H1 (cell line): ENCODE results near the gene ZBTB20. TPM values are rescaled to one million over a fixed set of nuclear protein-coding genes. Genes with fewer than 3 reads are reported as not detected.

ENCODE experiments used
- HDAC2 ChIP-seq, 2 experiments: fragments of 300-600 bp in 1 of 2; sonication (generic) in 1 of 2; IDR thresholded peaks; 2 replicates each; pipeline ENCODE4 v1.6.1; 2011 to 2012; ENCODE audit warnings: low read depth in 2 of 2, low read length in 2 of 2, mild to moderate bottlenecking in 2 of 2, moderate library complexity in 2 of 2, borderline replicate concordance in 1 of 2, inconsistent platforms in 1 of 2
- JUN ChIP-seq: IDR thresholded peaks from 2 replicates; pipeline ENCODE4 v1.6.1; 2011; ENCODE audit warnings: low read depth, mild to moderate bottlenecking, improper control_type of control experiment, low read length
- POU5F1 ChIP-seq: IDR thresholded peaks from 2 replicates; pipeline ENCODE4 v1.6.1; 2011; ENCODE audit warnings: low read depth, mild to moderate bottlenecking, low read length, moderate library complexity
- SIN3A ChIP-seq, 2 experiments: IDR thresholded peaks in 1 of 2; conservative IDR thresholded peaks in 1 of 2; 2 replicates each; pipeline ENCODE4 v1.6.1; 2011 to 2012; ENCODE audit warnings: low read length in 2 of 2, improper control_type of control experiment in 1 of 2, low read depth in 1 of 2, mild to moderate bottlenecking in 1 of 2
- SIRT6 ChIP-seq: IDR thresholded peaks from one replicate; pipeline ENCODE4 v1.7.1; 2012; ENCODE audit warnings: low read length, inconsistent platforms
- TAF7 ChIP-seq: optimal IDR thresholded peaks from 2 replicates; pipeline ENCODE3; 2011; ENCODE audit warnings: low read depth, mild to moderate bottlenecking, inconsistent platforms, low read length, moderate library complexity, borderline replicate concordance
- ZNF274 ChIP-seq: IDR thresholded peaks from 2 replicates; pipeline ENCODE4 v1.7.0; 2012; ENCODE audit warnings: low read length, borderline replicate concordance; ENCODE audit errors: extremely low read depth
- polyA plus RNA-seq, 7 experiments: library from polyadenylated mRNA; depleted of rRNA in 3 of 7; stranded (reverse) in 5 of 7; unstranded in 2 of 7; fragments of >200 nt in 5 of 7; fragments of 200-250 nt in 2 of 7; gene quantifications; 1 replicate in 5 of 7; 2 replicates in 1 of 7; 4 replicates in 1 of 7; pipeline versions ENCODE4 v1.2.1 to v1.2.3, GENCODE V29; 2011 to 2013; ENCODE audit warnings: missing spikeins in 2 of 7, mixed read lengths in 2 of 7
- total RNA-seq: library from RNA; stranded (reverse); fragmentation: NEBNext Ultra II Directional; extraction: Animal tissue kit (Norgen Biotek cat#: 25700); gene quantifications from 2 replicates; pipeline ENCODE4 v1.2.1, GENCODE V29; 2021

Gene ZBTB20
- total and polyA plus RNA-seq, 2 of the 8 experiments (the other 6 are each of a cell fraction or from before 2014, with no cell fraction given): 0.35 to 1.3 TPM

DNA sequence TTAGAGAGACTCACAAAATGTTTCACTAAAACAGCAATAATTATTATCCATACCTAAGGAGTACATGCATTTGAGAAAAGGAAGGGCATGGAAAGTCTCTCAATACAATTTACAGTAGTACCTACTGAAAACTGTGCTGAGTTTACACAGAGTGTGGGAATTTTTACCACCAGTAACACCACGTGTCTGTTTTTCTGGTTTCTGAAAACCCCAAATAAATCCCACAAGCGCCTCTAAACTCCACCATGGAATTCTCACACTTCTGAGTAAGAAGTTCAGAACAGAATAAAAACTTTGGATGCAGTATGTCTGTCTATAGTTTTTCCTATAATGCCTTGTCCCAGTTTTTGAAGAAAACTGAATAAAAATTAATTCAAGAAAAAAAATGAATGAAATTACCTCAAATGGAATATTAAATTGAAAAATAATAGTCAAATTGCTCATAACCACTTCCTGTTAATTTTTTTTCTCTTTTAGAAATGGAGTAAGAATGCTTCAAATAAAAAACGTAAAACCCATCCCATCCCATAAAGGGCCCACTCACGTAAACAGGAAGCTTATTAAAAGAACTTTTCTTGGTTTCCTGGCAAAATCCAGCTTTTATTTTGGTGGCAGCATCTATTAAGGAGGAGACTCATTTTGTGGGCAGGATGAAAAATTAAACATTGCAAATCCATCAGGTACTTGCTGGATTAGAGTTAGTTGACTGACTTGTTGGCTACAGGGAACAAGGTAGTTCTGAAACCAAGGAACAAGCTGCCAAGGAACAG, 475.2 kb downstream of the ZBTB20 start (continued):
- no peak for TF ChIP-seq JUN
- TF ChIP-seq SIRT6: no peak
- no peak for TF ChIP-seq TAF7
- no peak for TF ChIP-seq HDAC2 (IDR thresholded peaks at IDR 0.05; ENCODE audit: borderline replicate concordance in 1 of 2, low read depth in 2 of 2, low read length in 2 of 2)
- no peak for TF ChIP-seq ZNF274
- TF ChIP-seq POU5F1: no peak
- no peak for TF ChIP-seq SIN3A (conservative IDR thresholded peaks at IDR 0.05 in 1 of 2, IDR thresholded peaks at IDR 0.05 in 1 of 2; ENCODE audit: low read depth in 1 of 2, low read length in 2 of 2)
- TF ChIP-seq, all 59 proteins: peak for 0
